Measurements from ENCODE around the gene G6PD.

DNA sequence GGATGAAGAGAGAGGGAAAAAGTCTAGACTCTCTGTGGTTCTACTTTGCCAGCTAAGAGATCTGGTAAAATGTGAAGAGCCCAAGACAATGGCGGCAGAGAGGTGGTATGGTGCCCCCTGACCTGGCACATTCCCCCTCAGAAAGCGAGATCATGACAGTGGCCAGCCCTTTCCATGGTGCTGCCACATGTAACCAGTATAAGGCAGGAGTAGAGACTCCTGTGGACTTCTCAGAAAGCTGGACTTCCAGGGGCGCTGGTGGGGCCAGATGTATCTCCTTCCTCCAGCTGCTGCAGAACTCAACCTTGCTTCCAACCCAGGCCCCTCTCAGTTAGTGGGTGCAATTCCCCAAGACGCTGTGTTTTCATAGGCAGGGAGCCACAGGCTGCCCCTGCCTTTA, 47.8 kb upstream of the G6PD start:
- TF ChIP-seq, protein P1, sequence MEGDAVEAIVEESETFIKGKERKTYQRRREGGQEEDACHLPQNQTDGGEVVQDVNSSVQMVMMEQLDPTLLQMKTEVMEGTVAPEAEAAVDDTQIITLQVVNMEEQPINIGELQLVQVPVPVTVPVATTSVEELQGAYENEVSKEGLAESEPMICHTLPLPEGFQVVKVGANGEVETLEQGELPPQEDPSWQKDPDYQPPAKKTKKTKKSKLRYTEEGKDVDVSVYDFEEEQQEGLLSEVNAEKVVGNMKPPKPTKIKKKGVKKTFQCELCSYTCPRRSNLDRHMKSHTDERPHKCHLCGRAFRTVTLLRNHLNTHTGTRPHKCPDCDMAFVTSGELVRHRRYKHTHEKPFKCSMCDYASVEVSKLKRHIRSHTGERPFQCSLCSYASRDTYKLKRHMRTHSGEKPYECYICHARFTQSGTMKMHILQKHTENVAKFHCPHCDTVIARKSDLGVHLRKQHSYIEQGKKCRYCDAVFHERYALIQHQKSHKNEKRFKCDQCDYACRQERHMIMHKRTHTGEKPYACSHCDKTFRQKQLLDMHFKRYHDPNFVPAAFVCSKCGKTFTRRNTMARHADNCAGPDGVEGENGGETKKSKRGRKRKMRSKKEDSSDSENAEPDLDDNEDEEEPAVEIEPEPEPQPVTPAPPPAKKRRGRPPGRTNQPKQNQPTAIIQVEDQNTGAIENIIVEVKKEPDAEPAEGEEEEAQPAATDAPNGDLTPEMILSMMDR (IDR thresholded peaks at IDR 0.05), result no peak
- TF ChIP-seq POLR2A (IDR thresholded peaks at IDR 0.05), result no peak

Data from lower leg skin (tissue), 3 donors.